H1 (cell line): Measurements from ENCODE around the gene SUV39H2.

Source experiments
- EP300 ChIP-seq, 2 experiments: IDR thresholded peaks; 1 replicate in 1 of 2; 2 replicates in 1 of 2; pipeline ENCODE4 v1.6.1; 2011 to 2012; ENCODE audit warnings: low read depth in 2 of 2, low read length in 2 of 2, mild to moderate bottlenecking in 2 of 2, borderline replicate concordance in 1 of 2, inconsistent platforms in 1 of 2, moderate library complexity in 1 of 2
- EZH2 ChIP-seq: fragments of 200-600 bp; sonication (generic); IDR thresholded peaks from 2 replicates; pipeline ENCODE4 v1.7.1; 2012; ENCODE audit warnings: low read depth, mild to moderate bottlenecking, moderate library complexity, low read length, inconsistent platforms; ENCODE audit not compliant: severe bottlenecking
- GABPA ChIP-seq: IDR thresholded peaks from 2 replicates; pipeline ENCODE4 v1.6.1; 2011; ENCODE audit warnings: mild to moderate bottlenecking, low read length, moderate library complexity, borderline replicate concordance; ENCODE audit not compliant: insufficient read depth
- KDM1A ChIP-seq: fragments of 200-600, 300-600 bp; sonication (generic); IDR thresholded peaks from 2 replicates; pipeline ENCODE4 v1.7.1; 2016; ENCODE audit warnings: mild to moderate bottlenecking, low read length, borderline replicate concordance
- POLR2A ChIP-seq, 2 experiments: IDR thresholded peaks; 1 replicate in 1 of 2; 2 replicates in 1 of 2; pipeline ENCODE4 v1.6.1; 2011; ENCODE audit warnings: low read depth in 2 of 2, low read length in 2 of 2, mild to moderate bottlenecking in 2 of 2; ENCODE audit errors: control extremely low read depth in 1 of 2
- POLR2AphosphoS5 ChIP-seq: IDR thresholded peaks from 2 replicates; pipeline ENCODE4 v1.6.1; 2011; ENCODE audit warnings: low read depth, low read length
- SUZ12 ChIP-seq: fragments of 200-600 bp; sonication (generic); IDR thresholded peaks from 2 replicates; pipeline ENCODE4 v1.6.1; 2012; ENCODE audit warnings: mild to moderate bottlenecking, inconsistent platforms, low read length, moderate library complexity, mixed read lengths
- YY1 ChIP-seq: IDR thresholded peaks from 2 replicates; pipeline ENCODE4 v1.6.1; 2011; ENCODE audit warnings: low read depth, mild to moderate bottlenecking, low read length
- ZNF274 ChIP-seq: IDR thresholded peaks from 2 replicates; pipeline ENCODE4 v1.7.0; 2012; ENCODE audit warnings: low read length, borderline replicate concordance; ENCODE audit errors: extremely low read depth
- TF ChIP-seq, protein P1 (sequence below), 3 experiments: IDR thresholded peaks; 1 replicate in 2 of 3; 2 replicates in 1 of 3; pipeline versions ENCODE4 v1.5.1 to v1.6.1; 2011; ENCODE audit warnings: low read length in 3 of 3, mild to moderate bottlenecking in 3 of 3, inconsistent platforms in 2 of 3, low read depth in 1 of 3, moderate library complexity in 1 of 3; ENCODE audit not compliant: insufficient read depth in 1 of 3; ENCODE audit errors: control extremely low read depth in 1 of 3
- TF ChIP-seq, protein P2 (sequence below): IDR thresholded peaks from 2 replicates; pipeline ENCODE4 v1.6.1; 2012; ENCODE audit warnings: inconsistent platforms

- TF ChIP-seq, protein P1, sequence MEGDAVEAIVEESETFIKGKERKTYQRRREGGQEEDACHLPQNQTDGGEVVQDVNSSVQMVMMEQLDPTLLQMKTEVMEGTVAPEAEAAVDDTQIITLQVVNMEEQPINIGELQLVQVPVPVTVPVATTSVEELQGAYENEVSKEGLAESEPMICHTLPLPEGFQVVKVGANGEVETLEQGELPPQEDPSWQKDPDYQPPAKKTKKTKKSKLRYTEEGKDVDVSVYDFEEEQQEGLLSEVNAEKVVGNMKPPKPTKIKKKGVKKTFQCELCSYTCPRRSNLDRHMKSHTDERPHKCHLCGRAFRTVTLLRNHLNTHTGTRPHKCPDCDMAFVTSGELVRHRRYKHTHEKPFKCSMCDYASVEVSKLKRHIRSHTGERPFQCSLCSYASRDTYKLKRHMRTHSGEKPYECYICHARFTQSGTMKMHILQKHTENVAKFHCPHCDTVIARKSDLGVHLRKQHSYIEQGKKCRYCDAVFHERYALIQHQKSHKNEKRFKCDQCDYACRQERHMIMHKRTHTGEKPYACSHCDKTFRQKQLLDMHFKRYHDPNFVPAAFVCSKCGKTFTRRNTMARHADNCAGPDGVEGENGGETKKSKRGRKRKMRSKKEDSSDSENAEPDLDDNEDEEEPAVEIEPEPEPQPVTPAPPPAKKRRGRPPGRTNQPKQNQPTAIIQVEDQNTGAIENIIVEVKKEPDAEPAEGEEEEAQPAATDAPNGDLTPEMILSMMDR (IDR thresholded peaks at IDR 0.05; ENCODE audit: control extremely low read depth in 1 of 3, insufficient read depth in 1 of 3, low read depth in 1 of 3, low read length in 3 of 3): no peak
- no peak for TF ChIP-seq EZH2
- no peak for TF ChIP-seq EP300 (IDR thresholded peaks at IDR 0.05; ENCODE audit: borderline replicate concordance in 1 of 2, low read depth in 2 of 2, low read length in 2 of 2)
- no peak for TF ChIP-seq GABPA
- no peak for TF ChIP-seq POLR2A (IDR thresholded peaks at IDR 0.05; ENCODE audit: control extremely low read depth in 1 of 2, low read depth in 2 of 2, low read length in 2 of 2)
- no peak for TF ChIP-seq YY1
- TF ChIP-seq POLR2AphosphoS5: no peak
- TF ChIP-seq, protein P2, sequence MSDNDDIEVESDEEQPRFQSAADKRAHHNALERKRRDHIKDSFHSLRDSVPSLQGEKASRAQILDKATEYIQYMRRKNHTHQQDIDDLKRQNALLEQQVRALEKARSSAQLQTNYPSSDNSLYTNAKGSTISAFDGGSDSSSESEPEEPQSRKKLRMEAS: no peak
- TF ChIP-seq SUZ12: no peak
- no peak for TF ChIP-seq ZNF274
- TF ChIP-seq KDM1A: no peak
These were observed 45.3 kb downstream of the SUV39H2 start for GRCh38 chr10:14924013-14924412.
